ENCODE results near the gene IQSEC1. TPM values are rescaled to one million over a fixed set of nuclear protein-coding genes. Genes with fewer than 3 reads are reported as not detected.

The IQSEC1 gene
- polyA plus RNA-seq, 4 donors: 1.1 to 24.8 (median 7.8) TPM

- FAIRE-seq (no peak), DNase-seq (no peak)
- Histone ChIP-seq H3K9me3 (ENCODE audit: control insufficient read depth in 2 of 2, insufficient read depth in 1 of 2, low read depth in 1 of 2, low read length in 1 of 2) (no peaks in the 10 kb centered on the region), H3K36me3 (ENCODE audit: control insufficient read depth in 3 of 3, insufficient read depth in 2 of 3, low read depth in 1 of 3, low read length in 3 of 3) (no peaks in the 10 kb centered on the region), H3K4me3 (ENCODE audit: low read depth in 1 of 3, low read length in 3 of 3) (no peak overlapping the region), H3K4me1 (ENCODE audit: control insufficient read depth in 3 of 3, insufficient read depth in 2 of 3, low read depth in 1 of 3, low read length in 2 of 3) (peaks cover 0 to under 1% (median 0%) of the 10 kb centered on the region in 3 donors), H3K27ac (ENCODE audit: low read depth in 1 of 3, low read length in 2 of 3) (no peak overlapping the region), H3K27me3 (ENCODE audit: control insufficient read depth in 3 of 3, insufficient read depth in 3 of 3, low read length in 3 of 3) (peaks cover 0 to 2% (median 0%) of the 10 kb centered on the region in 3 donors)
- 84 to 92% (median 87%) methylated on average over 7 of the region's 7 CpGs for WGBS, 3 donors
These were observed 42.8 kb upstream of the IQSEC1 start for GRCh38 chr3:13115991-13116390.

- 70 to 85% (median 76%) methylated on average over 8 of the region's 8 CpGs for WGBS, 3 donors
- peaks cover 0 to 3% (median 0%) of the 10 kb centered on the region in 3 donors for H3K4me1 ChIP-seq (ENCODE audit: control insufficient read depth in 3 of 3, insufficient read depth in 2 of 3, low read depth in 1 of 3, low read length in 2 of 3)
- H3K36me3 ChIP-seq (ENCODE audit: control insufficient read depth in 3 of 3, insufficient read depth in 2 of 3, low read depth in 1 of 3, low read length in 3 of 3): no peaks in the 10 kb centered on the region
- H3K27me3 ChIP-seq (ENCODE audit: control insufficient read depth in 3 of 3, insufficient read depth in 3 of 3, low read length in 3 of 3): peaks cover 0 to 2% (median 0%) of the 10 kb centered on the region in 3 donors
- DNase-seq: no peak
- H3K4me3 ChIP-seq (ENCODE audit: low read depth in 1 of 3, low read length in 3 of 3): no peak overlapping the region
- H3K27ac ChIP-seq (ENCODE audit: low read depth in 1 of 3, low read length in 2 of 3): no peak overlapping the region
- FAIRE-seq: no peak
- H3K9me3 ChIP-seq (ENCODE audit: control insufficient read depth in 2 of 2, insufficient read depth in 1 of 2, low read depth in 1 of 2, low read length in 1 of 2): no peaks in the 10 kb centered on the region
These were observed 42.3 kb upstream of the IQSEC1 start for GRCh38 chr3:13115576-13115910.

- FAIRE-seq (no peak), DNase-seq (no peak)
- WGBS, 3 donors: 56 to 69% (median 67%) methylated on average over 11 to 14 of the region's 14 CpGs
These were observed 41.8 kb upstream of the IQSEC1 start for GRCh38 chr3:13114811-13115575.

GRCh38 chr3:13113346-13114330, 40.4 kb upstream of the IQSEC1 start:
- H3K27me3 ChIP-seq (ENCODE audit: control insufficient read depth in 3 of 3, insufficient read depth in 3 of 3, low read length in 3 of 3): peaks cover 0 to 2% (median 0%) of the 10 kb centered on the region in 3 donors
- H3K27ac ChIP-seq (ENCODE audit: low read depth in 1 of 3, low read length in 2 of 3): no peak overlapping the region
- H3K4me1 ChIP-seq (ENCODE audit: control insufficient read depth in 3 of 3, insufficient read depth in 2 of 3, low read depth in 1 of 3, low read length in 2 of 3): peaks cover 0 to 3% (median 0%) of the 10 kb centered on the region in 3 donors
- no peaks in the 10 kb centered on the region for H3K36me3 ChIP-seq (ENCODE audit: control insufficient read depth in 3 of 3, insufficient read depth in 2 of 3, low read depth in 1 of 3, low read length in 3 of 3)
- H3K4me3 ChIP-seq (ENCODE audit: low read depth in 1 of 3, low read length in 3 of 3): no peak overlapping the region
- 69 to 74% (median 74%) methylated on average over 27 of the region's 27 CpGs for WGBS, 3 donors
- FAIRE-seq: no peak
- H3K9me3 ChIP-seq (ENCODE audit: control insufficient read depth in 2 of 2, insufficient read depth in 1 of 2, low read depth in 1 of 2, low read length in 1 of 2): no peaks in the 10 kb centered on the region
- DNase-seq: no peak

More at GRCh38 chr3:13114811-13115575, 41.8 kb upstream of the IQSEC1 start:
- Histone ChIP-seq H3K36me3 (ENCODE audit: control insufficient read depth in 3 of 3, insufficient read depth in 2 of 3, low read depth in 1 of 3, low read length in 3 of 3) (no peaks in the 10 kb centered on the region), H3K27me3 (ENCODE audit: control insufficient read depth in 3 of 3, insufficient read depth in 3 of 3, low read length in 3 of 3) (peaks cover 0 to 2% (median 0%) of the 10 kb centered on the region in 3 donors), H3K9me3 (ENCODE audit: control insufficient read depth in 2 of 2, insufficient read depth in 1 of 2, low read depth in 1 of 2, low read length in 1 of 2) (no peaks in the 10 kb centered on the region), H3K4me1 (ENCODE audit: control insufficient read depth in 3 of 3, insufficient read depth in 2 of 3, low read depth in 1 of 3, low read length in 2 of 3) (peaks cover 0 to 3% (median 0%) of the 10 kb centered on the region in 3 donors), H3K27ac (ENCODE audit: low read depth in 1 of 3, low read length in 2 of 3) (no peak overlapping the region), H3K4me3 (ENCODE audit: low read depth in 1 of 3, low read length in 3 of 3) (no peak overlapping the region)

GRCh38 chr3:13112521-13113345, 39.5 kb upstream of the IQSEC1 start:
- Histone ChIP-seq H3K9me3 (ENCODE audit: control insufficient read depth in 2 of 2, insufficient read depth in 1 of 2, low read depth in 1 of 2, low read length in 1 of 2) (no peaks in the 10 kb centered on the region), H3K4me1 (ENCODE audit: control insufficient read depth in 3 of 3, insufficient read depth in 2 of 3, low read depth in 1 of 3, low read length in 2 of 3) (peaks cover 0 to 3% (median 0%) of the 10 kb centered on the region in 3 donors), H3K27me3 (ENCODE audit: control insufficient read depth in 3 of 3, insufficient read depth in 3 of 3, low read length in 3 of 3) (peaks cover 0 to 2% (median 0%) of the 10 kb centered on the region in 3 donors), H3K36me3 (ENCODE audit: control insufficient read depth in 3 of 3, insufficient read depth in 2 of 3, low read depth in 1 of 3, low read length in 3 of 3) (no peaks in the 10 kb centered on the region), H3K27ac (ENCODE audit: low read depth in 1 of 3, low read length in 2 of 3) (no peak overlapping the region), H3K4me3 (ENCODE audit: low read depth in 1 of 3, low read length in 3 of 3) (no peak overlapping the region)
- DNase-seq (no peak), FAIRE-seq (no peak)
- WGBS, 3 donors: 53 to 79% (median 64%) methylated on average over 15 to 16 of the region's 16 CpGs

GRCh38 chr3:13111873-13112520, 38.8 kb upstream of the IQSEC1 start:
- WGBS, 3 donors: 29 to 62% (median 39%) methylated on average over 13 of the region's 13 CpGs
- Histone ChIP-seq H3K9me3 (ENCODE audit: control insufficient read depth in 2 of 2, insufficient read depth in 1 of 2, low read depth in 1 of 2, low read length in 1 of 2) (no peaks in the 10 kb centered on the region), H3K27ac (ENCODE audit: low read depth in 1 of 3, low read length in 2 of 3) (no peak overlapping the region), H3K36me3 (ENCODE audit: control insufficient read depth in 3 of 3, insufficient read depth in 2 of 3, low read depth in 1 of 3, low read length in 3 of 3) (no peaks in the 10 kb centered on the region), H3K4me3 (ENCODE audit: low read depth in 1 of 3, low read length in 3 of 3) (no peak overlapping the region), H3K27me3 (ENCODE audit: control insufficient read depth in 3 of 3, insufficient read depth in 3 of 3, low read length in 3 of 3) (peaks cover 0 to 2% (median 0%) of the 10 kb centered on the region in 3 donors), H3K4me1 (ENCODE audit: control insufficient read depth in 3 of 3, insufficient read depth in 2 of 3, low read depth in 1 of 3, low read length in 2 of 3) (peaks cover 0 to 3% (median 0%) of the 10 kb centered on the region in 3 donors)
- FAIRE-seq: no peak
- DNase-seq: no peak

GRCh38 chr3:13111173-13111872, 38.1 kb upstream of the IQSEC1 start:
- peaks cover 0 to 3% (median 0%) of the 10 kb centered on the region in 3 donors for H3K4me1 ChIP-seq (ENCODE audit: control insufficient read depth in 3 of 3, insufficient read depth in 2 of 3, low read depth in 1 of 3, low read length in 2 of 3)
- H3K9me3 ChIP-seq (ENCODE audit: control insufficient read depth in 2 of 2, insufficient read depth in 1 of 2, low read depth in 1 of 2, low read length in 1 of 2): no peaks in the 10 kb centered on the region
- H3K27me3 ChIP-seq (ENCODE audit: control insufficient read depth in 3 of 3, insufficient read depth in 3 of 3, low read length in 3 of 3): peaks cover 0 to 2% (median 0%) of the 10 kb centered on the region in 3 donors
- FAIRE-seq (no peak), DNase-seq (no peak)
- H3K36me3 ChIP-seq (ENCODE audit: control insufficient read depth in 3 of 3, insufficient read depth in 2 of 3, low read depth in 1 of 3, low read length in 3 of 3): no peaks in the 10 kb centered on the region
- H3K27ac ChIP-seq (ENCODE audit: low read depth in 1 of 3, low read length in 2 of 3): no peak overlapping the region
- no peak overlapping the region for H3K4me3 ChIP-seq (ENCODE audit: low read depth in 1 of 3, low read length in 3 of 3)
- WGBS, 3 donors: 21 to 45% (median 27%) methylated on average over 9 of the region's 9 CpGs

Measured in small intestine (tissue), 7 donors.